ENCODE results near the gene HDDC3.

DNA sequence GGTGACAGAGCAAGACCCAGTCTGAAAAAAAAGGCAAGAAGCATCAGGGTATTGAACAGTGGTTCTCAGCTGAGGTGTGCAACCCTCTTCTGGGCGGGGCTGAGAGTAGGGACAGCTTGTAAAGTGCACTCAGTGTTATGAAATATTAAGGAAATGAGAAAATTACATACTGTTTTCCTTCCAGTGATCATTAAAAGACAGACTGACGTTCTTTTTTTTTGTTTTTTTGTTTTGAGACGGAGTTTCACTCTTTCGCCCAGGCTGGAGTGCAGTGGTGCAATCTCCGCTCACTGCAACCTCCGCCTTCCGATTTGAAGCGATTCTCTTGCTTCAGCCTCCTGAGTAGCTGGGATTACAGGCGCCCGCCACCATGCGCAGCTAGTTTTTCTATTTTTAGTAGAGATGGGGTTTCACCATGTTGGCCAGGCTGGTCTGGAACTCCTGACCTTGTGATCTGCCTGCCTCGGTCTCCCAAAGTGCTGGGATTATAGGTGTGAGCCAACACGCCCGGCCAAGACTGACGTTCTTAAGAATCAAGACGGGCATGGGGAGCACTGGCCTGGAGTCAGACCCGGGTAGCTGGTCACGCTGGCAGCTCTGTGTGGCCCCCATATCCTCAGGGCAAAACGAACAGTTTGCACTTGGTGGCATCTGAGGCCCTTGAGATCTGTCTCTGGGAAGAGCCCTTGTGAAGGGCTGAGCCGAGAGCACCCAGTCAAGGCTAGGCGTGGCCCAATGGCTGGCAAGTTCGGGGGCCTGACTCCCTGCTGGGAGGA lies 17.9 kb downstream of the HDDC3 start:
- TF ChIP-seq CTCF (IDR thresholded peaks at IDR 0.05) = no peak
- TF ChIP-seq POLR2AphosphoS5 (IDR thresholded peaks at IDR 0.05; ENCODE audit: low read depth, low read length) = no peak
- TF ChIP-seq, protein P1, sequence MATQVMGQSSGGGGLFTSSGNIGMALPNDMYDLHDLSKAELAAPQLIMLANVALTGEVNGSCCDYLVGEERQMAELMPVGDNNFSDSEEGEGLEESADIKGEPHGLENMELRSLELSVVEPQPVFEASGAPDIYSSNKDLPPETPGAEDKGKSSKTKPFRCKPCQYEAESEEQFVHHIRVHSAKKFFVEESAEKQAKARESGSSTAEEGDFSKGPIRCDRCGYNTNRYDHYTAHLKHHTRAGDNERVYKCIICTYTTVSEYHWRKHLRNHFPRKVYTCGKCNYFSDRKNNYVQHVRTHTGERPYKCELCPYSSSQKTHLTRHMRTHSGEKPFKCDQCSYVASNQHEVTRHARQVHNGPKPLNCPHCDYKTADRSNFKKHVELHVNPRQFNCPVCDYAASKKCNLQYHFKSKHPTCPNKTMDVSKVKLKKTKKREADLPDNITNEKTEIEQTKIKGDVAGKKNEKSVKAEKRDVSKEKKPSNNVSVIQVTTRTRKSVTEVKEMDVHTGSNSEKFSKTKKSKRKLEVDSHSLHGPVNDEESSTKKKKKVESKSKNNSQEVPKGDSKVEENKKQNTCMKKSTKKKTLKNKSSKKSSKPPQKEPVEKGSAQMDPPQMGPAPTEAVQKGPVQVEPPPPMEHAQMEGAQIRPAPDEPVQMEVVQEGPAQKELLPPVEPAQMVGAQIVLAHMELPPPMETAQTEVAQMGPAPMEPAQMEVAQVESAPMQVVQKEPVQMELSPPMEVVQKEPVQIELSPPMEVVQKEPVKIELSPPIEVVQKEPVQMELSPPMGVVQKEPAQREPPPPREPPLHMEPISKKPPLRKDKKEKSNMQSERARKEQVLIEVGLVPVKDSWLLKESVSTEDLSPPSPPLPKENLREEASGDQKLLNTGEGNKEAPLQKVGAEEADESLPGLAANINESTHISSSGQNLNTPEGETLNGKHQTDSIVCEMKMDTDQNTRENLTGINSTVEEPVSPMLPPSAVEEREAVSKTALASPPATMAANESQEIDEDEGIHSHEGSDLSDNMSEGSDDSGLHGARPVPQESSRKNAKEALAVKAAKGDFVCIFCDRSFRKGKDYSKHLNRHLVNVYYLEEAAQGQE (IDR thresholded peaks at IDR 0.05; ENCODE audit: insufficient read depth in 1 of 2, low read depth in 2 of 2, low read length in 1 of 2) = no peak
